CD1c-positive myeloid dendritic cell (primary cell): Measurements from ENCODE around the gene FAM163B.
"Not testable (repeated sequence)": the region's sequence is repeated elsewhere in the genome, so short reads cannot be mapped to it uniquely, and the experiment has no call there.

Source experiments
- DNase-seq: peaks from one replicate; pipeline ENCODE4 v3.0.0-alpha.2; 2016; ENCODE audit errors: extremely low spot score

Gene FAM163B

GRCh38 chr9:133640160-133640559 is 31.0 kb upstream of the FAM163B start:
- no peak for DNase-seq

- DNase-seq: no peak
Measured at GRCh38 chr9:133639613-133640012, 30.4 kb upstream of the FAM163B start.

- no peak for DNase-seq
Measured at GRCh38 chr9:133638711-133639110, 29.5 kb upstream of the FAM163B start.

GRCh38 chr9:133638076-133638475 is 28.9 kb upstream of the FAM163B start:
- DNase-seq: no peak

GRCh38 chr9:133637451-133638055 is 28.4 kb upstream of the FAM163B start:
- DNase-seq: no peak

- DNase-seq: no peak
Measured at GRCh38 chr9:133636902-133637301, 27.7 kb upstream of the FAM163B start.

- no peak for DNase-seq
Measured at GRCh38 chr9:133635533-133636531, 26.6 kb upstream of the FAM163B start, which contains the start of gene DBH. Gene DBH, plus strand, starts transcription at chr9:133636363. Its CDS starts 9 bp downstream, at chr9:133636372.

- DNase-seq: no peak
Measured at GRCh38 chr9:133635098-133635497, 25.9 kb upstream of the FAM163B start.

- no peak for DNase-seq
Measured at GRCh38 chr9:133634081-133634691, 25.0 kb upstream of the FAM163B start.

GRCh38 chr9:133633681-133634080 is 24.5 kb upstream of the FAM163B start:
- no peak for DNase-seq

- no peak for DNase-seq
Measured at GRCh38 chr9:133632806-133633680, 23.9 kb upstream of the FAM163B start.

GRCh38 chr9:133631111-133631510 is 21.9 kb upstream of the FAM163B start:
- DNase-seq: no peak

GRCh38 chr9:133629221-133630110 is 20.3 kb upstream of the FAM163B start:
- DNase-seq: no peak

- no peak for DNase-seq
Measured at GRCh38 chr9:133628766-133629165, 19.6 kb upstream of the FAM163B start.

GRCh38 chr9:133627341-133627740 is 18.2 kb upstream of the FAM163B start:
- DNase-seq: no peak

GRCh38 chr9:133626008-133626407 is 16.8 kb upstream of the FAM163B start:
- DNase-seq: not testable (repeated sequence)

- no peak for DNase-seq
Measured at GRCh38 chr9:133622555-133622954, 13.4 kb upstream of the FAM163B start.

- DNase-seq: no peak
Measured at GRCh38 chr9:133621725-133622267, 12.6 kb upstream of the FAM163B start.

- peak; percentile 54 for DNase-seq
Measured at GRCh38 chr9:133619791-133620190, 10.6 kb upstream of the FAM163B start.

GRCh38 chr9:133618726-133619125 is 9.5 kb upstream of the FAM163B start:
- DNase-seq: no peak
